ENCODE results near the gene CNTN5. TPM values are rescaled to one million over a fixed set of nuclear protein-coding genes. Genes with fewer than 3 reads are reported as not detected.

The CNTN5 gene
- total RNA-seq, 2 experiments from 2014 or later: not detected

DNA sequence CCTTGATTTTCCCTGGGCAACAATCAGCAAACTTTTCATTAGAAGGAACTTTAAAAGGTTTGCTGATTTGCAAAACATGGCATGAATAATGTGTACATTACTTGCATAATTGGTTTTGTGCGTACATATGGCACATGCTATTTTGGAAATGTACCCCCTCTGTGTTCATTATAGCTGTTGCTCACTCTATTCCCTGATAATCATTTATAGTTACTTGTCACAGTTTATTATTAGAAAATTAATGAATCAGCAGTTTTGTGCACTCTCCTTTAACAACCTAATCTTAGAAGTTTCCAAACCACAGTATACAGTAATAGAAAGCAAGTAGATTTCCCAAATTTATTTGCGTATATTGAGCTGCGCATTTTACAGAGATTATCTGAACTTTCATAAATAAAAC is 389.9 kb downstream of the CNTN5 start:
- ChIA-PET CTCF (interaction anchor here (0.8 kb wide), 1 partner anchor 23 kb away, joined by 3 read pairs; no protein-coding TSS in a partner anchor), POLR2A (no interaction called here)
- intact Hi-C loops (cut with micrococcal nuclease): no loop called here
- H3K27ac Mint-ChIP-seq: no peak overlapping the region
- H3K9me3 Mint-ChIP-seq: peaks cover 6% of the 10 kb centered on the region
- no peak overlapping the region for H3K4me3 Mint-ChIP-seq
- TF ChIP-seq, protein P1, sequence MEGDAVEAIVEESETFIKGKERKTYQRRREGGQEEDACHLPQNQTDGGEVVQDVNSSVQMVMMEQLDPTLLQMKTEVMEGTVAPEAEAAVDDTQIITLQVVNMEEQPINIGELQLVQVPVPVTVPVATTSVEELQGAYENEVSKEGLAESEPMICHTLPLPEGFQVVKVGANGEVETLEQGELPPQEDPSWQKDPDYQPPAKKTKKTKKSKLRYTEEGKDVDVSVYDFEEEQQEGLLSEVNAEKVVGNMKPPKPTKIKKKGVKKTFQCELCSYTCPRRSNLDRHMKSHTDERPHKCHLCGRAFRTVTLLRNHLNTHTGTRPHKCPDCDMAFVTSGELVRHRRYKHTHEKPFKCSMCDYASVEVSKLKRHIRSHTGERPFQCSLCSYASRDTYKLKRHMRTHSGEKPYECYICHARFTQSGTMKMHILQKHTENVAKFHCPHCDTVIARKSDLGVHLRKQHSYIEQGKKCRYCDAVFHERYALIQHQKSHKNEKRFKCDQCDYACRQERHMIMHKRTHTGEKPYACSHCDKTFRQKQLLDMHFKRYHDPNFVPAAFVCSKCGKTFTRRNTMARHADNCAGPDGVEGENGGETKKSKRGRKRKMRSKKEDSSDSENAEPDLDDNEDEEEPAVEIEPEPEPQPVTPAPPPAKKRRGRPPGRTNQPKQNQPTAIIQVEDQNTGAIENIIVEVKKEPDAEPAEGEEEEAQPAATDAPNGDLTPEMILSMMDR (IDR thresholded peaks at IDR 0.05): no peak
- ATAC-seq: no peak
- no peaks in the 10 kb centered on the region for H3K4me1 Mint-ChIP-seq (ENCODE audit: low read depth)
- H3K36me3 Mint-ChIP-seq (ENCODE audit: low read depth): no peaks in the 10 kb centered on the region
- H3K27me3 Mint-ChIP-seq: no peaks in the 10 kb centered on the region
- no peak for DNase-seq

DNA sequence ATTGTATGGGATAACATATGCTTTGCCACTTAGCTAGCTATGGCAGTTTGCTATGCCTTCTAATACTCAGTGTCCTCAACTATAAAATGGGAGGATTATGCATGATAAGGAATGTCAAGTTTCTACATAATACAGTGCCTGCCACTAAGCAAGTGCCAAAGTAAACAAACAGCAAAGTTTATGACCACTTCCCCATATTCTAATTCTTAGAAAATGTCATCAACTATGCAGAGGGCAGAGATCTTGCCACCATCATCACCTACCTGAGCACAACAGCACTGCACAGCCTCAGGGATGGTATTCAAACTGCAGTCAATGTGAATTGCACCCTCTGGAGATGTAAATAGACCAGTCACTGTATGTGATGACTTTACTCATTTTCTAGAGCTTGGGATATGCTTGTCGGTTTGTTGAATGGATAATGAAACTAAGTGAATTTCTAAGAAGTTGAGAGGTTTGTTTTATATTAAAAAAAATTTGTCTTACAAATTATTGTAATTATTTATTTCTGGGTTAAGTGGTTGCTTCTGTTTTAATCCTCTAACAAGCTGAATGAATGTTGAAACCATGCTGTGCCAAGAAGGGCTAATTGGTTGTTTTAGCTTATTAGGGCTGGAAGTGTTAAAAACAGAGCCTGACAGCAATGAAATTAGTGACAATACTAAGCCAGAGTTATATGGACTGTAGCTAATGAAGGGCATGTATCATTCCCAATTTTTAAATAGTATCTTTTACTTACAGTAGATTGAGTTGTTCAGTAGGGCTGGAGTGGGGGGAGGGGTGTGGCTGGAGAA is 398.4 kb downstream of the CNTN5 start:
- intact Hi-C loops (cut with micrococcal nuclease): no loop called here
- ChIA-PET CTCF (no interaction called here), POLR2A (no interaction called here)
- no peaks in the 10 kb centered on the region for H3K36me3 Mint-ChIP-seq (ENCODE audit: low read depth)
- TF ChIP-seq, protein P1 (IDR thresholded peaks at IDR 0.05): no peak
- no peak overlapping the region for H3K4me3 Mint-ChIP-seq
- no peaks in the 10 kb centered on the region for H3K27me3 Mint-ChIP-seq
- ATAC-seq (no peak), DNase-seq (no peak)
- peaks cover 8% of the 10 kb centered on the region for H3K9me3 Mint-ChIP-seq
- no peaks in the 10 kb centered on the region for H3K4me1 Mint-ChIP-seq (ENCODE audit: low read depth)
- no peak overlapping the region for H3K27ac Mint-ChIP-seq

DNA sequence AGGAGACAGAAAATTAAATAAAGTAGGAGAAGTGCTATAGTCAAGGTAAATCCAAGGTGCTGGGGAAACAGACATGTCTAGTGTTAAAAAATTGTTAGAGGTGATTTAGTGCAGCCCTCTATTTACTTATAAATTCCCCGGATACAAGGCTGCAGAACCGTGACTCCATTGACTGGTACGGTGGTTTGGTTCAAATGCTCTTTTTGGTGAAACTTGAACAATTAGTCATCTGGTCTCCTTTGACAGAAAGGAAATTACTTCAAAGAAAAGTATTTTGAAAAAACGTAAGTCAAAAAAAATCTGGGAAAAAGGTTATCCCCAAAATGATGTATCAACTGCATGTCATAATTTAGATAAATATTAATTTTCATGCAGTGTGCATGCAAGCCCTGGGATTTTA is 399.2 kb downstream of the CNTN5 start:
- DNase-seq (no peak), ATAC-seq (no peak)
- intact Hi-C loops (cut with micrococcal nuclease): no loop called here
- Mint-ChIP-seq H3K4me3 (no peak overlapping the region), H3K27me3 (no peaks in the 10 kb centered on the region), H3K9me3 (peaks cover 11% of the 10 kb centered on the region), H3K36me3 (ENCODE audit: low read depth) (no peaks in the 10 kb centered on the region), H3K27ac (no peak overlapping the region), H3K4me1 (ENCODE audit: low read depth) (no peaks in the 10 kb centered on the region)
- TF ChIP-seq, protein P1 (IDR thresholded peaks at IDR 0.05): no peak
- CTCF ChIA-PET: no interaction called here
- POLR2A ChIA-PET: no interaction called here

DNA sequence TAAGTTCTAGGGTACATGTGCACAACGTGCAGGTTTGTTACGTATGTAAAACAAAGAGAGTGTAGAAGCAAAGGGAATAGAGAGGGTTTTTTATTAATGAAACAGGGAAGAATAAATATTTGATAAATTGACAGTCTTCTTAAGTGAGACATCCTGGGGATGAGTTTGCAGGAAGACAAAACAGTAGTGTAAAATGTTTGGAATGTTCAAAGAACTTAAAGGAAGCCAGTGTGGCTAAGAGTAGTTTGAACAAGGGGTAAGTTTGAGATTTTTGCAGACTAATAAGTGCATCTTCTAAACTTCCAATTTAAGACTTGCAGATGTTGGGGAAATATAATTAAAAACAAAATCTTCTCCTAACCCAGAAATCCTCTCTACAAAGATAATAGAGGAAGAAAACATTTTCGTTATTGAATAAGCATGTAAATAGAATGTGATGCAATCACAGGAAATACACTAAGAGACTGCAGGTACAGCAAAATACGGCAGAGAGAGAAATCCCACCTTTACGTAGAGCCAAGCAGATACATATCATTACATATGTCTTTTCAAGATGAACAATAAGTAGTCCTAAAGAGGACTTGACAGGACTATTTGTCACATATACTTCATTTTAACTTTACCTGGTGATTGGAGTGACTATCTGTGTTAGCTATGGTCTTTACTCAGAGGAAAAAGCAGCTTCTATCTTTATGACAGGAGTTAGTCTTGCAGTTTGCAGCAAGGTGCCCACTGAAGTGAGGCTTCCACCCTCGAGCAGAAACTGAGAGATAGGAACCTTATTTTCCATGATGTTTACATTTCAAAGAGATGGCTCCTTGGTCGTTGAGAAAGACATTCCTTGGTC is 402.1 kb downstream of the CNTN5 start:
- Mint-ChIP-seq H3K4me1 (ENCODE audit: low read depth) (no peaks in the 10 kb centered on the region), H3K4me3 (no peak overlapping the region), H3K27ac (no peak overlapping the region), H3K36me3 (ENCODE audit: low read depth) (no peaks in the 10 kb centered on the region), H3K27me3 (no peaks in the 10 kb centered on the region), H3K9me3 (peaks cover 13% of the 10 kb centered on the region)
- ChIA-PET POLR2A (no interaction called here), CTCF (no interaction called here)
- ATAC-seq (no peak), DNase-seq (no peak)
- TF ChIP-seq, protein P1 (IDR thresholded peaks at IDR 0.05): no peak
- intact Hi-C loops (cut with micrococcal nuclease): no loop called here

DNA sequence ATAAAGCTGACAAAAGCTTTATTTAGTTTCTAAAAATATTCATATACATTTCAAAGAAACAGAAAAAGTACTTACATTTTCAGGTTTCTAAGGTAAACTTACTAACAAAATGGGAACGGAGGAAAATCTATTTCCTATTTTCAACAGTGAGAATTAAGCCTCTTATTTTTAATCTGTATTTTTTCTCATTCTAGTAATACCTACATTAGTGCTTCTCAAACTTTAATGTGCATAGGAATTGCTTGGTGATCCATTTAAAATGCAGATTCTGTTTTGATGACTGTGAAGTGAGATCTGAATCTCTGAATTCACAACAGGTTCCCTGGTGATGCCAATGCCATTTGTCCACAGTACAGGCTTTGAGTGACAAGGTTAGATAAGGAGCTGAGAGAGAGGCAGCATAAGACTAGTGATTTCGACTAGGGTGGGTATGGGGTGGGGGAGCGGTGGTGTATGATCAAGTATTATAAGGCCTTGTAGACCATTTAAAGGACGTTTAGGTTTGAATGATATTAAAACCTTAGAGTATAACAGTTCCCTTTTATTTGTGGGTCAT is 402.8 kb downstream of the CNTN5 start:
- DNase-seq (no peak), ATAC-seq (no peak)
- Mint-ChIP-seq H3K4me3 (no peak overlapping the region), H3K9me3 (peaks cover 13% of the 10 kb centered on the region), H3K27me3 (no peaks in the 10 kb centered on the region), H3K27ac (no peak overlapping the region), H3K36me3 (ENCODE audit: low read depth) (no peaks in the 10 kb centered on the region), H3K4me1 (ENCODE audit: low read depth) (no peaks in the 10 kb centered on the region)
- intact Hi-C loops (cut with micrococcal nuclease): no loop called here
- TF ChIP-seq, protein P1 (IDR thresholded peaks at IDR 0.05): no peak
- POLR2A ChIA-PET: no interaction called here
- CTCF ChIA-PET: no interaction called here

Measured in activated CD8-positive, alpha-beta T cell treated with anti-CD3 and anti-CD28 coated beads for 36 hours (primary cell).